GM12878 (cell line): ENCODE results near the gene NR1H4. TPM values are rescaled to one million over a fixed set of nuclear protein-coding genes. Genes with fewer than 3 reads are reported as not detected.
"Not testable (repeated sequence)": the region's sequence is repeated elsewhere in the genome, so short reads cannot be mapped to it uniquely, and the experiment has no call there.

Experiments used
- ATAC-seq: fragments of 200-7000 bp; cut with Tn5 transposase; 3 replicates; pipeline ENCODE4 v1.9.1; 2020; ENCODE audit warnings: mild to moderate bottlenecking, moderate library complexity
- BruUV-seq: library from RNA; stranded (reverse); fragments of 400-500 nt; replicated peaks from 2 replicates; lab custom pipeline; 2021; lab: Mats Ljungman, UMichigan
- CTCF ChIA-PET: fragments of 300-600 bp; sonication (Branson Sonifier 250); formaldehyde crosslinking; extraction: SDS; loops from one replicate; lab custom pipeline; 2021; ENCODE audit warnings: inconsistent platforms; lab: Yijun Ruan, JAX
- POLR2A ChIA-PET: fragments of 350-600 bp; formaldehyde crosslinking; extraction: SDS; loops from one replicate; lab custom pipeline; 2021; ENCODE audit warnings: inconsistent platforms; lab: Charles Lee
- RAD21 ChIA-PET: fragments of 300-600 bp; sonication (Branson Sonifier 250); formaldehyde crosslinking; loops from one replicate; lab custom pipeline; 2023; ENCODE audit warnings: antibody characterized with exemption; ENCODE audit not compliant: unreplicated experiment; lab: Charles Lee
- SMC1A ChIA-PET: fragments of 300-600 bp; sonication (Branson Sonifier 250); formaldehyde crosslinking; loops from one replicate; lab custom pipeline; 2023; ENCODE audit not compliant: unreplicated experiment, uncharacterized antibody; lab: Charles Lee
- DNase-seq: peaks from one replicate; pipeline ENCODE4 v3.0.0-alpha.2; 2011; ENCODE audit warnings: low read depth, low spot score
- FAIRE-seq: peaks from 3 replicates; lab custom pipeline; 2011; peaks lifted over from hg19 to GRCh38; lab: Jason Lieb, UNC
- H2AFZ ChIP-seq: 2 replicates; pipeline ENCODE4 v1.6.0; 2011; ENCODE audit warnings: low read depth, low read length, control low read depth; ENCODE audit not compliant: control insufficient read depth
- H3K27ac ChIP-seq: 2 replicates; pipeline ENCODE4 v1.5.1; 2011; ENCODE audit warnings: control low read depth; ENCODE audit not compliant: control insufficient read depth, insufficient read depth
- H3K27me3 ChIP-seq, 2 experiments: replicated peaks in 1 of 2; 2 replicates each; pipeline versions ENCODE4 v1.6.0 to v1.6.1; 2011; ENCODE audit warnings: low read length in 1 of 2; ENCODE audit not compliant: control insufficient read depth in 2 of 2, insufficient read depth in 2 of 2
- H3K36me3 ChIP-seq, 2 experiments: 2 replicates each; pipeline ENCODE4 v1.5.1; 2011; ENCODE audit warnings: low read length in 1 of 2; ENCODE audit not compliant: control insufficient read depth in 2 of 2, insufficient read depth in 2 of 2
- H3K4me1 ChIP-seq: 2 replicates; pipeline ENCODE4 v1.6.1; 2011; ENCODE audit warnings: mild to moderate bottlenecking, low read length, moderate library complexity, mixed read lengths; ENCODE audit not compliant: control insufficient read depth, insufficient read depth
- H3K4me2 ChIP-seq: 2 replicates; pipeline ENCODE4 v1.6.0; 2011; ENCODE audit warnings: control low read depth; ENCODE audit not compliant: control insufficient read depth, insufficient read depth
- H3K4me3 ChIP-seq: fragments of 200-600 bp; sonication (generic); 2 replicates; pipeline ENCODE4 v1.5.1; 2016
- H3K79me2 ChIP-seq: 2 replicates; pipeline ENCODE4 v1.6.0; 2011; ENCODE audit warnings: low read length; ENCODE audit not compliant: control insufficient read depth, insufficient read depth
- H3K9ac ChIP-seq: 2 replicates; pipeline ENCODE4 v1.8.0; 2011; ENCODE audit warnings: low read length, control low read depth, mixed read lengths; ENCODE audit not compliant: control insufficient read depth, insufficient read depth
- H3K9me3 ChIP-seq: replicated peaks from 3 replicates; pipeline ENCODE4 v1.5.1; 2011; ENCODE audit warnings: mild to moderate bottlenecking, low read length; ENCODE audit not compliant: control insufficient read depth, insufficient read depth
- H4K20me1 ChIP-seq: 2 replicates; pipeline ENCODE4 v1.6.0; 2011; ENCODE audit not compliant: control insufficient read depth, insufficient read depth
- BMI1 ChIP-seq: fragments of 450-650 bp; IDR thresholded peaks from 2 replicates; pipeline ENCODE4 v1.6.1; 2016; ENCODE audit warnings: mild to moderate bottlenecking, moderate library complexity, borderline replicate concordance
- CEBPZ ChIP-seq: fragments of 150-350 bp; IDR thresholded peaks from 2 replicates; pipeline ENCODE4 v1.6.1; 2016; ENCODE audit warnings: low read depth, low read length
- GABPA ChIP-seq: IDR thresholded peaks from 2 replicates; pipeline ENCODE4 v1.6.1; 2014; ENCODE audit warnings: antibody characterized with exemption, low read depth, mild to moderate bottlenecking, inconsistent platforms
- GATAD2B ChIP-seq: fragments of 450-650 bp; conservative IDR thresholded peaks from 2 replicates; pipeline ENCODE4 v1.6.1; 2017; ENCODE audit warnings: low read depth, mild to moderate bottlenecking, moderate library complexity
- WGBS: methylation state at CpG from one replicate; pipeline ENCODE4 v1.1.6; 2016; ENCODE audit warnings: low lambda C conversion rate; ENCODE audit not compliant: insufficient replicate concordance, insufficient coverage; ENCODE audit errors: missing lambda C conversion rate; 5-methylcytosine and 5-hydroxymethylcytosine counted together
- in situ Hi-C: fragments of 300-500 bp; cut with MboI; formaldehyde crosslinking; loops from 9 replicates; pipeline ENCODE4 v1.14.3; 2018; ENCODE audit warnings: mixed read lengths
- intact Hi-C: fragments of 100-400 bp; cut with micrococcal nuclease; formaldehyde crosslinking; loops from one replicate; pipeline ENCODE4 v1.14.2; 2022; ENCODE audit not compliant: unreplicated experiment
- polyA plus RNA-seq, 11 experiments: library from polyadenylated mRNA; depleted of rRNA in 4 of 11; unstranded in 6 of 11; stranded (reverse) in 5 of 11; fragments of >200 nt; fragmentation: Nextera tagmentation in 4 of 11; fragmentation: Illumina TruSeq in 1 of 11; extraction: Ambion mirVana in 4 of 11; extraction: Trizol in 1 of 11; gene quantifications; 1 replicate in 1 of 11; 2 replicates in 10 of 11; pipeline versions ENCODE4 v1.2.1 to v1.2.3, GENCODE V29; 2011 to 2016; ENCODE audit warnings: inconsistent platforms in 2 of 11, missing spikeins in 2 of 11, low read depth in 1 of 11
- total RNA-seq, 4 experiments: library from RNA; depleted of rRNA in 3 of 4; stranded (reverse); fragments of >200 nt in 3 of 4; fragmentation: Illumina TruSeq in 1 of 4; extraction: Trizol in 1 of 4; gene quantifications; 2 replicates each; pipeline versions ENCODE4 v1.2.1 to v1.2.3, GENCODE V29; 2013 to 2021

NR1H4 gene
- total and polyA plus RNA-seq, 10 of the 15 experiments (the other 5 are each of a cell fraction or from before 2014, with no cell fraction given), result 0.04 TPM; not detected in 9

- TF ChIP-seq CEBPZ (no peak), BMI1 (no peak), GATAD2B (no peak), GABPA (no peak)
These were observed 46.6 kb upstream of the NR1H4 start (continued) for GRCh38 chr12:100427078-100427477.

GRCh38 chr12:100430251-100430650, 43.4 kb upstream of the NR1H4 start:
- H3K9me3 ChIP-seq, BruUV-seq, H3K4me1 ChIP-seq, H3K27ac ChIP-seq, H3K4me2 ChIP-seq, H3K9ac ChIP-seq, POLR2A ChIA-PET, in situ Hi-C loops, H3K4me3 ChIP-seq, intact Hi-C loops, H4K20me1 ChIP-seq, H3K36me3 ChIP-seq, H3K27me3 ChIP-seq, CTCF ChIA-PET, H3K79me2 ChIP-seq, FAIRE-seq, ATAC-seq, H2AFZ ChIP-seq, RAD21 ChIA-PET, DNase-seq, SMC1A ChIA-PET: not testable (repeated sequence)
- WGBS, result 83% methylated on average over 29 of the region's 32 CpGs
